HG03565 (cell line): ENCODE measurements around the gene PFDN1.
"Not testable (repeated sequence)": the region's sequence is repeated elsewhere in the genome, so short reads cannot be mapped to it uniquely, and the experiment has no call there.

Experiments
- ATAC-seq: cut with Tn5 transposase; IDR thresholded peaks from one replicate; pipeline ENCODE4 v1.9.1; 2021; ENCODE audit warnings: mild to moderate bottlenecking, moderate library complexity; ENCODE audit not compliant: unreplicated experiment

PFDN1 gene

GRCh38 chr5:140302786-140303639, at the start of gene PFDN1:
Gene PFDN1 (minus strand): TSS chr5:140303101. CDS start chr5:140303073, 28 bp downstream.
- ATAC-seq: peak; percentile 88

GRCh38 chr5:140351609-140352334, 48.9 kb upstream of the PFDN1 start:
- no peak for ATAC-seq

- no peak for ATAC-seq
Measured at GRCh38 chr5:140349244-140349643, 46.3 kb upstream of the PFDN1 start.

- no peak for ATAC-seq
Measured at GRCh38 chr5:140348104-140348503, 45.2 kb upstream of the PFDN1 start.

- no peak for ATAC-seq
Measured at GRCh38 chr5:140347360-140347759, 44.5 kb upstream of the PFDN1 start.

GRCh38 chr5:140346348-140347221, 43.7 kb upstream of the PFDN1 start, which contains the start of gene HBEGF:
Gene HBEGF (minus strand): TSS chr5:140346603. CDS start chr5:140346328, 275 bp downstream.
- ATAC-seq: peak; percentile 64

GRCh38 chr5:140345919-140346347, 43.0 kb upstream of the PFDN1 start:
- ATAC-seq: no peak

- no peak for ATAC-seq
Measured at GRCh38 chr5:140344683-140345423, 42.0 kb upstream of the PFDN1 start.

- not testable (repeated sequence) for ATAC-seq
Measured at GRCh38 chr5:140343849-140344248, 40.9 kb upstream of the PFDN1 start.

GRCh38 chr5:140342896-140343295, 40.0 kb upstream of the PFDN1 start:
- ATAC-seq: no peak

- ATAC-seq: no peak
Measured at GRCh38 chr5:140342287-140342686, 39.4 kb upstream of the PFDN1 start.

GRCh38 chr5:140341591-140341990, 38.7 kb upstream of the PFDN1 start:
- ATAC-seq: no peak

- no peak for ATAC-seq
Measured at GRCh38 chr5:140340605-140341121, 37.8 kb upstream of the PFDN1 start.

GRCh38 chr5:140339636-140340035, 36.7 kb upstream of the PFDN1 start:
- ATAC-seq: no peak

GRCh38 chr5:140338908-140339307, 36.0 kb upstream of the PFDN1 start:
- no peak for ATAC-seq

- ATAC-seq: no peak
Measured at GRCh38 chr5:140338336-140338735, 35.4 kb upstream of the PFDN1 start.

- ATAC-seq: no peak
Measured at GRCh38 chr5:140337880-140338279, 35.0 kb upstream of the PFDN1 start.

GRCh38 chr5:140336388-140336787, 33.5 kb upstream of the PFDN1 start:
- ATAC-seq: no peak

- no peak for ATAC-seq
Measured at GRCh38 chr5:140331638-140332037, 28.7 kb upstream of the PFDN1 start.
